Measurements from ENCODE around the gene IARS2. TPM values are rescaled to one million over a fixed set of nuclear protein-coding genes. Genes with fewer than 3 reads are reported as not detected.

Gene IARS2
- total and polyA plus RNA-seq, 2 donors (not counting 3 experiments of a cell fraction or from before 2014, with no cell fraction given): 15.5 to 62.8 TPM

DNA sequence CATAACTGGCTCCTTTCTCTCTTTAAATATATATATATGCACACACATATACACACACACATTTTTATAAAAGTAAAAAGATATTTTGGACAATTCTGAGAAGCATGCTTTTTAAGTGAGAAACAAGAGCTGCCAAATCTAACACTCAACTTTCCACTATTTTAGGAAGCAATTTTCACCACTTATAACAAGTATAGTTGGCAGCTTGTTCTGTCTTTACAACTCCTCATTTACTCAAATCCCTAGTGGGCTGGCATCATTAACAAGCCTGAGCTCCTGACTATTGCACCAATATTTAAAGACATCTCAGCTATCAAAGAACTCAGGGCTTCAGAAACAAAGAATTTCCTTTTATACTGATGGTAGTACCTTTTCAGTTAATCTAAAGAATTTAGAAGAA is 101.8 kb downstream of the IARS2 start:
- no peaks in the 10 kb centered on the region for H3K79me2 ChIP-seq (ENCODE audit: control insufficient read depth, insufficient read depth, low read length)
- H3K9me3 ChIP-seq (replicated peaks; ENCODE audit: control insufficient read depth, insufficient read depth, low read length): no peaks in the 10 kb centered on the region
- DNase-seq (ENCODE audit: low read depth, low spot score): no peak
- no peak overlapping the region for H3K4me3 ChIP-seq (replicated peaks in 1 of 3; ENCODE audit: insufficient read depth in 1 of 3, low read depth in 1 of 3, low read length in 3 of 3)
- dilution Hi-C loops (cut with MboI; ENCODE audit: extremely low pct_ligation_motif_present, low sequenced_read_pairs) (no loop called here), intact Hi-C loops (cut with micrococcal nuclease) (no loop called here)
- H3K4me2 ChIP-seq (ENCODE audit: insufficient read depth, low read length): no peak overlapping the region
- no TSS peak for BruUV-seq (replicated peaks)
- TF ChIP-seq FOS (IDR thresholded peaks at IDR 0.05; ENCODE audit: borderline replicate concordance, insufficient read depth, low read length): no peak
- TF ChIP-seq POLR2AphosphoS5 (IDR thresholded peaks at IDR 0.05; ENCODE audit: insufficient read depth, low read depth, low read length): no peak
- no peak for TF ChIP-seq JUN (IDR thresholded peaks at IDR 0.05; ENCODE audit: borderline replicate concordance, insufficient read depth, insufficient read length, low read depth)
- no peak for TF ChIP-seq POLR2A (IDR thresholded peaks at IDR 0.05; ENCODE audit: low read depth, low read length)
- peaks cover 4% of the 10 kb centered on the region for H3K4me1 ChIP-seq (ENCODE audit: control insufficient read depth, extremely low read depth, insufficient read depth, low read length)
- H3K27me3 ChIP-seq (ENCODE audit: control insufficient read depth in 2 of 2, insufficient read depth in 2 of 2, low read length in 2 of 2): no peaks in the 10 kb centered on the region
- CTCF ChIA-PET: interaction anchor here (0.8 to 1.9 kb wide), 10 partner anchors 9 to 581 kb away, joined by 3 to 6 read pairs (median 4); no protein-coding TSS in a partner anchor
- H3K27ac ChIP-seq (ENCODE audit: insufficient read depth, low read depth, low read length): no peak overlapping the region
- POLR2A ChIA-PET: no interaction called here
- H4K20me1 ChIP-seq (replicated peaks; ENCODE audit: control insufficient read depth, extremely low read depth, insufficient read depth, low read length): no peaks in the 10 kb centered on the region
- peaks cover 7 to 9% of the 10 kb centered on the region in 2 experiments for H3K36me3 ChIP-seq (ENCODE audit: control insufficient read depth in 2 of 2, extremely low read depth in 1 of 2, insufficient read depth in 2 of 2, low read length in 2 of 2)
- no peak for FAIRE-seq
- no peak overlapping the region for H2AFZ ChIP-seq (ENCODE audit: low read depth, low read length)
- no peak overlapping the region for H3K9ac ChIP-seq (replicated peaks; ENCODE audit: extremely low read depth, insufficient read depth, low read length)
- H3K9me1 ChIP-seq (replicated peaks; ENCODE audit: control insufficient read depth, extremely low read depth, insufficient read depth, low read length): no peaks in the 10 kb centered on the region

MicroRNA genes within 50 kb of the gene (microRNA counts, 767-probe panel; counts per million panel counts)
- microRNA hsa-miR-194-5p (723 counts per million, percentile 96 among the panel's probes with 10 or more counts), microRNA hsa-miR-215 (723 counts per million, percentile 96 among the panel's probes with 10 or more counts)

Small RNA genes within 50 kb of the gene (microRNA-seq; reads per million reads assigned to microRNA genes)
- gene MIR194-1 (ENCODE audit: borderline number of aligned reads, borderline replicate concordance) (1.9 reads per million), gene MIR215 (ENCODE audit: borderline number of aligned reads, borderline replicate concordance) (not detected)

Small RNA genes within 50 kb of the gene (small RNA-seq; reads per million reads assigned to genes)
- gene MIR194-1 (ENCODE audit: insufficient read depth, insufficient read length, low read depth, low replicate concordance): not detected
- gene MIR215 (ENCODE audit: insufficient read depth, insufficient read length, low read depth, low replicate concordance): not detected

Other genes with a start within 250 kb of the IARS2 start
- gene SLC30A10, start 165.6 kb upstream of the IARS2 start, total RNA-seq: not detected in 2 replicates
- not detected in 2 replicates for gene SLC30A10, start 165.6 kb upstream of the IARS2 start, polyA plus RNA-seq
- gene EPRS1, start 47.6 kb upstream of the IARS2 start, total RNA-seq: 103 and 109 TPM in 2 replicates
- gene EPRS1, start 47.6 kb upstream of the IARS2 start, polyA plus RNA-seq: 22.2 and 22.9 TPM in 2 replicates
- 17.4 and 20.3 TPM in 2 replicates for gene BPNT1, start 4.3 kb upstream of the IARS2 start, total RNA-seq
- gene BPNT1, start 4.3 kb upstream of the IARS2 start, polyA plus RNA-seq: 22.9 and 29.0 TPM in 2 replicates
- 37.0 and 37.4 TPM in 2 replicates for gene RAB3GAP2, start 178.3 kb downstream of the IARS2 start, total RNA-seq
- 11.1 and 15.9 TPM in 2 replicates for gene RAB3GAP2, start 178.3 kb downstream of the IARS2 start, polyA plus RNA-seq

Data from endothelial cell of umbilical vein (primary cell).